Loucy (cell line): ENCODE results near the gene CDT1.
"Not testable (repeated sequence)": the region's sequence is repeated elsewhere in the genome, so short reads cannot be mapped to it uniquely, and the experiment has no call there.

Source experiments
- EZH2phosphoT487 ChIP-seq: fragments of 200-600 bp; IDR thresholded peaks from 2 replicates; pipeline ENCODE4 v1.6.1; 2018; ENCODE audit warnings: antibody characterized with exemption, mild to moderate bottlenecking, moderate library complexity, borderline replicate concordance
- TF ChIP-seq, protein P1 (sequence below): fragments of 200-600 bp; sonication (generic); conservative IDR thresholded peaks from 2 replicates; pipeline ENCODE4 v1.5.1; 2014; ENCODE audit warnings: mild to moderate bottlenecking, antibody characterized with exemption, low read length

DNA sequence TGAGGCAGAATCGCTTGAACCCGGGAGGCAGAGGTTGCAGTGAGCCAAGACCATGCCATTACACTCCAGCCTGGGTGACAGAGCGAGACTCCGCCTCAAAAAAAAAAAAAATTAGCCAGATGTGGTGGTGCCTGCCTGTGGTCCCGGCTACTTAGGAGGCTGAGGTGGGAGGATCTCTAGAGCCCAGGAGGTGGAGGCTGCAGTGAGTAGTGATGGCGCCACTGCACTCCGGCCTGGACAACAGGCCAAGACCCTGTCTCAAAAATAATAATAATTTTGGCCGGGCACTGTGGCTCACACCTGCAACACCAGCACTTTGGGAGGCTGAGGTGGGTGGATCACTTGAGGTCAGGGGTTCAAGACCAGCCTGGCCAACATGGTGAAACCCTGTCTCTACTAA lies 14.8 kb upstream of the CDT1 start:
- TF ChIP-seq EZH2phosphoT487 = not testable (repeated sequence)
- TF ChIP-seq, protein P1, sequence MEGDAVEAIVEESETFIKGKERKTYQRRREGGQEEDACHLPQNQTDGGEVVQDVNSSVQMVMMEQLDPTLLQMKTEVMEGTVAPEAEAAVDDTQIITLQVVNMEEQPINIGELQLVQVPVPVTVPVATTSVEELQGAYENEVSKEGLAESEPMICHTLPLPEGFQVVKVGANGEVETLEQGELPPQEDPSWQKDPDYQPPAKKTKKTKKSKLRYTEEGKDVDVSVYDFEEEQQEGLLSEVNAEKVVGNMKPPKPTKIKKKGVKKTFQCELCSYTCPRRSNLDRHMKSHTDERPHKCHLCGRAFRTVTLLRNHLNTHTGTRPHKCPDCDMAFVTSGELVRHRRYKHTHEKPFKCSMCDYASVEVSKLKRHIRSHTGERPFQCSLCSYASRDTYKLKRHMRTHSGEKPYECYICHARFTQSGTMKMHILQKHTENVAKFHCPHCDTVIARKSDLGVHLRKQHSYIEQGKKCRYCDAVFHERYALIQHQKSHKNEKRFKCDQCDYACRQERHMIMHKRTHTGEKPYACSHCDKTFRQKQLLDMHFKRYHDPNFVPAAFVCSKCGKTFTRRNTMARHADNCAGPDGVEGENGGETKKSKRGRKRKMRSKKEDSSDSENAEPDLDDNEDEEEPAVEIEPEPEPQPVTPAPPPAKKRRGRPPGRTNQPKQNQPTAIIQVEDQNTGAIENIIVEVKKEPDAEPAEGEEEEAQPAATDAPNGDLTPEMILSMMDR = not testable (repeated sequence)
